Measurements from ENCODE around the gene NME7.

The NME7 gene

GRCh38 chr1:169108863-169109560, 258.6 kb downstream of the NME7 start:
- peak in 28 of 56 donors; percentile 14 to 68 (median 46) for DNase-seq

- DNase-seq = no peak
These were observed 259.4 kb downstream of the NME7 start for GRCh38 chr1:169108223-169108622.

- DNase-seq = peak in 17 of 56 donors; percentile 14 to 64 (median 33)
These were observed 259.9 kb downstream of the NME7 start for GRCh38 chr1:169107603-169108208.

- DNase-seq = peak in 4 of 56 donors; percentile 24 to 47 (median 41)
These were observed 260.5 kb downstream of the NME7 start for GRCh38 chr1:169106921-169107602.

- peak; percentile 19 to 95 (median 81) for DNase-seq
These were observed 261.3 kb downstream of the NME7 start, which contains the start of gene ATP1B1 for GRCh38 chr1:169106095-169106920. Gene ATP1B1 (plus strand): TSS chr1:169106690. CDS start chr1:169106830, 140 bp downstream.

- peak in 50 of 56 donors; percentile 29 to 95 (median 79) for DNase-seq
These were observed 262.0 kb downstream of the NME7 start for GRCh38 chr1:169105434-169106094.

GRCh38 chr1:169105087-169105433, 262.5 kb downstream of the NME7 start:
- DNase-seq = peak in 4 of 56 donors; percentile 26 to 71 (median 58)

GRCh38 chr1:169103480-169103893, 264.1 kb downstream of the NME7 start:
- DNase-seq = no peak

GRCh38 chr1:169103002-169103401, 264.6 kb downstream of the NME7 start:
- DNase-seq = peak in 1 of 56 donors; percentile 56

GRCh38 chr1:169102567-169102966, 265.0 kb downstream of the NME7 start:
- DNase-seq = peak in 38 of 56 donors; percentile 22 to 76 (median 44)

GRCh38 chr1:169100651-169101088, 266.9 kb downstream of the NME7 start:
- no peak for DNase-seq

GRCh38 chr1:169100208-169100607, 267.4 kb downstream of the NME7 start:
- no peak for DNase-seq

GRCh38 chr1:169099561-169099960, 268.0 kb downstream of the NME7 start:
- DNase-seq = no peak

GRCh38 chr1:169098380-169098779, 269.2 kb downstream of the NME7 start:
- no peak for DNase-seq

GRCh38 chr1:169094897-169095569, 272.6 kb downstream of the NME7 start:
- DNase-seq = no peak

GRCh38 chr1:169092399-169092798, 275.2 kb downstream of the NME7 start:
- no peak for DNase-seq

- peak in 5 of 56 donors; percentile 13 to 61 (median 16) for DNase-seq
These were observed 276.1 kb downstream of the NME7 start for GRCh38 chr1:169091480-169091941.

GRCh38 chr1:169090900-169091311, 276.7 kb downstream of the NME7 start:
- peak in 7 of 56 donors; percentile 26 to 60 (median 33) for DNase-seq

GRCh38 chr1:169090308-169090899, 277.2 kb downstream of the NME7 start:
- no peak for DNase-seq

Measured in nucleus accumbens (tissue), 56 donors.